Ovary (tissue), 3 donors: ENCODE data around the gene LGALS7B.

Experiments used
- POLR2A ChIP-seq: fragments of 450-650 bp; IDR thresholded peaks from one replicate; pipeline ENCODE4 v1.6.1; 2017; ENCODE audit warnings: antibody characterized with exemption, mild to moderate bottlenecking, moderate library complexity
- TF ChIP-seq, protein P1 (sequence below), 3 donors: fragments of 450-650 bp in 2 of 3; fragments of 200-600 bp in 1 of 3; IDR thresholded peaks; one replicate each; pipeline versions ENCODE4 v1.5.1 to v1.8.0; 2016 to 2022; ENCODE audit warnings: antibody characterized with exemption in 3 of 3, mild to moderate bottlenecking in 1 of 3
- donor health status: DM: no; HTN: no; CAD: no.

DNA sequence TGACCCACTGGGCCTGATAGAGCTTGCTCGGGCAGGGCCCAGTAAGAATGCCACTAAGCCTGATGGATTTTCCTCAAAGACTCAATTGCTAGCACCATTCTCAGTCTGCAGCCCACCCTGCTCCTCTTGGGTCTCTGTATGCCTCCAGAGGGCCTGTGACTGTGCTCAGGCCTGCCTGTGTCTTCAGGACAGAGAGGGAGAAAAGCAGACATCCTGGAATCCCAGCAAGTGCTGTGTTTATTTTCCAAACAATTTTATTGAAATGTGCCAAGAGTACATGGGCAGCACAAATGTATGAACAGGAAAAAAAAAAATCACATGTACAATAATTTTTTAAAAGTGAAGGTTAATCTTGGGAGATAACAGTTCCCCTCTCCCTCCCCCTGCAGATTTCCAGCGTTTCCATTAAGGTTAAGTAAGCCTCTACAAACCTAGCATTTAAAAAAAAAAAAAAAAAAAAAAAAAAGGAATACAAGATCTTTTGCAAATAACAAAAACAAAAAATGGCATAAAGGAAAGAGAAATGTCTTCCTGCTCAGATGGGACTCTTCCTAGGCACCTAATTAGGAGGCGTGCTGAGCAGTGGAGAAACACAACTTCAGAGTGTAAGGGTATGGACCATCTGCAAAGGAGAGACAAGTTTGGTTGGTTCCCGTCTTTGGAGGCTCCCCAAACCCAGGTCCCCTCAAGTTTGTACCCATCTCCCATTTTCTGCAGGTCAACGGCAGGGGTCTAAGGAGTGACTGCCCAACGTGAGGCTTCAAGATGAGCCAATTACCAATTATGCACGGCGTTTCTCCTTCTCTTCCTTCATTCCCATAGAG, 47.4 kb downstream of the LGALS7B start:
- TF ChIP-seq, protein P1, sequence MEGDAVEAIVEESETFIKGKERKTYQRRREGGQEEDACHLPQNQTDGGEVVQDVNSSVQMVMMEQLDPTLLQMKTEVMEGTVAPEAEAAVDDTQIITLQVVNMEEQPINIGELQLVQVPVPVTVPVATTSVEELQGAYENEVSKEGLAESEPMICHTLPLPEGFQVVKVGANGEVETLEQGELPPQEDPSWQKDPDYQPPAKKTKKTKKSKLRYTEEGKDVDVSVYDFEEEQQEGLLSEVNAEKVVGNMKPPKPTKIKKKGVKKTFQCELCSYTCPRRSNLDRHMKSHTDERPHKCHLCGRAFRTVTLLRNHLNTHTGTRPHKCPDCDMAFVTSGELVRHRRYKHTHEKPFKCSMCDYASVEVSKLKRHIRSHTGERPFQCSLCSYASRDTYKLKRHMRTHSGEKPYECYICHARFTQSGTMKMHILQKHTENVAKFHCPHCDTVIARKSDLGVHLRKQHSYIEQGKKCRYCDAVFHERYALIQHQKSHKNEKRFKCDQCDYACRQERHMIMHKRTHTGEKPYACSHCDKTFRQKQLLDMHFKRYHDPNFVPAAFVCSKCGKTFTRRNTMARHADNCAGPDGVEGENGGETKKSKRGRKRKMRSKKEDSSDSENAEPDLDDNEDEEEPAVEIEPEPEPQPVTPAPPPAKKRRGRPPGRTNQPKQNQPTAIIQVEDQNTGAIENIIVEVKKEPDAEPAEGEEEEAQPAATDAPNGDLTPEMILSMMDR (IDR thresholded peaks at IDR 0.05), result no peak
- TF ChIP-seq POLR2A, result no peak
